ENCODE data around the gene ENOX2. TPM values are rescaled to one million over a fixed set of nuclear protein-coding genes. Genes with fewer than 3 reads are reported as not detected.

ENOX2 gene
- total and polyA plus RNA-seq, 2 experiments from 2014 or later: 8.7 to 9.0 TPM

DNA sequence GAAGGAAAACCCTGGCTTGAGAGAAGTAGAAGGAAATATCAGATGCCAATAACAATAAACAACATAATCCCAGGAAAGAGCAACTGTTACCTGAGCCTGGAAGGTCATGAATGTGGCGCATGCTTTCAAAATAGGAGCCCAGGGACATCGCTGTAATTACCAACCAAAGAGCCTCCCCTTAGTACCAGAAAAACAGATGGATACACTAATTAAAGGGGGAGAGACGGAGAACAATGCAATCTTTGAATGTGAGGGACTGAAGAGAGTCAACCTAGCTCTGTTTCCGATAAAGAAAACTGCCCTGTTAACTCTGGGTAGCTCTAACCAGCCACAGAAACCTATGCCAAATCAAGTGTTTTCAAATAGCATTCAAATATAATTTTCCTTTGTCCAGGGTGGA is 161.4 kb downstream of the ENOX2 start:
- Histone ChIP-seq H4K20me1 (ENCODE audit: insufficient read depth, poor library complexity, severe bottlenecking) (no peaks in the 10 kb centered on the region), H3K27ac (no peak overlapping the region), H3K9me2 (replicated peaks; ENCODE audit: insufficient read depth) (no peaks in the 10 kb centered on the region), H3K4me3 (no peak overlapping the region), H3K9me3 (ENCODE audit: low read depth) (no peaks in the 10 kb centered on the region), H3K27me3 (no peaks in the 10 kb centered on the region), H3K79me2 (no peaks in the 10 kb centered on the region), H3K4me2 (no peak overlapping the region), H2AFZ (no peak overlapping the region), H3K4me1 (ENCODE audit: insufficient read depth) (no peaks in the 10 kb centered on the region), H3K36me3 (replicated peaks; ENCODE audit: insufficient read depth, low read depth) (no peaks in the 10 kb centered on the region)
- no peak for DNase-seq (ENCODE audit: low spot score)
- 54% methylated on average over 4 of the region's 4 CpGs for WGBS (ENCODE audit: low lambda C conversion rate, missing lambda C conversion rate)
- no peak for TF ChIP-seq EZH2 (IDR thresholded peaks at IDR 0.05; ENCODE audit: borderline replicate concordance)
- TF ChIP-seq EZH2phosphoT487 (IDR thresholded peaks at IDR 0.05; ENCODE audit: low read depth, severe bottlenecking, unreplicated experiment): no peak
- TF ChIP-seq, protein P1, sequence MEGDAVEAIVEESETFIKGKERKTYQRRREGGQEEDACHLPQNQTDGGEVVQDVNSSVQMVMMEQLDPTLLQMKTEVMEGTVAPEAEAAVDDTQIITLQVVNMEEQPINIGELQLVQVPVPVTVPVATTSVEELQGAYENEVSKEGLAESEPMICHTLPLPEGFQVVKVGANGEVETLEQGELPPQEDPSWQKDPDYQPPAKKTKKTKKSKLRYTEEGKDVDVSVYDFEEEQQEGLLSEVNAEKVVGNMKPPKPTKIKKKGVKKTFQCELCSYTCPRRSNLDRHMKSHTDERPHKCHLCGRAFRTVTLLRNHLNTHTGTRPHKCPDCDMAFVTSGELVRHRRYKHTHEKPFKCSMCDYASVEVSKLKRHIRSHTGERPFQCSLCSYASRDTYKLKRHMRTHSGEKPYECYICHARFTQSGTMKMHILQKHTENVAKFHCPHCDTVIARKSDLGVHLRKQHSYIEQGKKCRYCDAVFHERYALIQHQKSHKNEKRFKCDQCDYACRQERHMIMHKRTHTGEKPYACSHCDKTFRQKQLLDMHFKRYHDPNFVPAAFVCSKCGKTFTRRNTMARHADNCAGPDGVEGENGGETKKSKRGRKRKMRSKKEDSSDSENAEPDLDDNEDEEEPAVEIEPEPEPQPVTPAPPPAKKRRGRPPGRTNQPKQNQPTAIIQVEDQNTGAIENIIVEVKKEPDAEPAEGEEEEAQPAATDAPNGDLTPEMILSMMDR (IDR thresholded peaks at IDR 0.05; ENCODE audit: poor library complexity): no peak

GRCh38 chrX:130741151-130741550 is 161.9 kb downstream of the ENOX2 start:
- Histone ChIP-seq H3K4me1 (ENCODE audit: insufficient read depth) (no peaks in the 10 kb centered on the region), H3K27ac (no peak overlapping the region), H3K4me3 (no peak overlapping the region), H4K20me1 (ENCODE audit: insufficient read depth, poor library complexity, severe bottlenecking) (no peaks in the 10 kb centered on the region), H3K27me3 (no peaks in the 10 kb centered on the region), H3K9me2 (replicated peaks; ENCODE audit: insufficient read depth) (no peaks in the 10 kb centered on the region), H3K4me2 (no peak overlapping the region), H3K36me3 (replicated peaks; ENCODE audit: insufficient read depth, low read depth) (no peaks in the 10 kb centered on the region), H3K9me3 (ENCODE audit: low read depth) (no peaks in the 10 kb centered on the region), H2AFZ (no peak overlapping the region), H3K79me2 (no peaks in the 10 kb centered on the region)
- TF ChIP-seq EZH2 (IDR thresholded peaks at IDR 0.05; ENCODE audit: borderline replicate concordance): no peak
- TF ChIP-seq EZH2phosphoT487 (IDR thresholded peaks at IDR 0.05; ENCODE audit: low read depth, severe bottlenecking, unreplicated experiment): no peak
- TF ChIP-seq, protein P1 (IDR thresholded peaks at IDR 0.05; ENCODE audit: poor library complexity): no peak
- DNase-seq (ENCODE audit: low spot score): no peak
- 62% methylated on average over 3 of the region's 3 CpGs for WGBS (ENCODE audit: low lambda C conversion rate, missing lambda C conversion rate)

- Histone ChIP-seq H4K20me1 (ENCODE audit: insufficient read depth, poor library complexity, severe bottlenecking) (no peaks in the 10 kb centered on the region), H3K9me3 (ENCODE audit: low read depth) (no peaks in the 10 kb centered on the region), H3K4me2 (no peak overlapping the region), H2AFZ (no peak overlapping the region), H3K36me3 (replicated peaks; ENCODE audit: insufficient read depth, low read depth) (no peaks in the 10 kb centered on the region), H3K79me2 (no peaks in the 10 kb centered on the region), H3K27ac (no peak overlapping the region), H3K4me1 (ENCODE audit: insufficient read depth) (no peaks in the 10 kb centered on the region), H3K27me3 (no peaks in the 10 kb centered on the region), H3K9me2 (replicated peaks; ENCODE audit: insufficient read depth) (no peaks in the 10 kb centered on the region), H3K4me3 (no peak overlapping the region)
- no peak for DNase-seq (ENCODE audit: low spot score)
- WGBS (ENCODE audit: low lambda C conversion rate, missing lambda C conversion rate): 72% methylated on average over 5 of the region's 5 CpGs
- TF ChIP-seq, protein P1 (IDR thresholded peaks at IDR 0.05; ENCODE audit: poor library complexity): no peak
- TF ChIP-seq EZH2 (IDR thresholded peaks at IDR 0.05; ENCODE audit: borderline replicate concordance) (no peak), EZH2phosphoT487 (IDR thresholded peaks at IDR 0.05; ENCODE audit: low read depth, severe bottlenecking, unreplicated experiment) (no peak)
Observed at GRCh38 chrX:130738638-130739195, 164.3 kb downstream of the ENOX2 start.

GRCh38 chrX:130734713-130735112 is 168.3 kb downstream of the ENOX2 start:
- no peak overlapping the region for H3K4me3 ChIP-seq
- no peak for DNase-seq (ENCODE audit: low spot score)
- H3K79me2 ChIP-seq: no peaks in the 10 kb centered on the region
- H3K27me3 ChIP-seq: no peaks in the 10 kb centered on the region
- H3K27ac ChIP-seq: no peak overlapping the region
- no peak overlapping the region for H2AFZ ChIP-seq
- H3K4me1 ChIP-seq (ENCODE audit: insufficient read depth): no peaks in the 10 kb centered on the region
- H3K36me3 ChIP-seq (replicated peaks; ENCODE audit: insufficient read depth, low read depth): no peaks in the 10 kb centered on the region
- H3K9me3 ChIP-seq (ENCODE audit: low read depth): peaks cover 5% of the 10 kb centered on the region
- no peaks in the 10 kb centered on the region for H4K20me1 ChIP-seq (ENCODE audit: insufficient read depth, poor library complexity, severe bottlenecking)
- no peak overlapping the region for H3K4me2 ChIP-seq
- H3K9me2 ChIP-seq (replicated peaks; ENCODE audit: insufficient read depth): no peaks in the 10 kb centered on the region
- TF ChIP-seq EZH2 (IDR thresholded peaks at IDR 0.05; ENCODE audit: borderline replicate concordance): no peak
- TF ChIP-seq, protein P1 (IDR thresholded peaks at IDR 0.05; ENCODE audit: poor library complexity): no peak
- TF ChIP-seq EZH2phosphoT487 (IDR thresholded peaks at IDR 0.05; ENCODE audit: low read depth, severe bottlenecking, unreplicated experiment): no peak

Data from hepatocyte (in vitro differentiated cells).